ENCODE measurements around the gene TET3. TPM values are rescaled to one million over a fixed set of nuclear protein-coding genes. Genes with fewer than 3 reads are reported as not detected.

The TET3 gene
- total and polyA plus RNA-seq, 2 donors (not counting 3 experiments of a cell fraction or from before 2014, with no cell fraction given), result 3.4 to 15.6 TPM

DNA sequence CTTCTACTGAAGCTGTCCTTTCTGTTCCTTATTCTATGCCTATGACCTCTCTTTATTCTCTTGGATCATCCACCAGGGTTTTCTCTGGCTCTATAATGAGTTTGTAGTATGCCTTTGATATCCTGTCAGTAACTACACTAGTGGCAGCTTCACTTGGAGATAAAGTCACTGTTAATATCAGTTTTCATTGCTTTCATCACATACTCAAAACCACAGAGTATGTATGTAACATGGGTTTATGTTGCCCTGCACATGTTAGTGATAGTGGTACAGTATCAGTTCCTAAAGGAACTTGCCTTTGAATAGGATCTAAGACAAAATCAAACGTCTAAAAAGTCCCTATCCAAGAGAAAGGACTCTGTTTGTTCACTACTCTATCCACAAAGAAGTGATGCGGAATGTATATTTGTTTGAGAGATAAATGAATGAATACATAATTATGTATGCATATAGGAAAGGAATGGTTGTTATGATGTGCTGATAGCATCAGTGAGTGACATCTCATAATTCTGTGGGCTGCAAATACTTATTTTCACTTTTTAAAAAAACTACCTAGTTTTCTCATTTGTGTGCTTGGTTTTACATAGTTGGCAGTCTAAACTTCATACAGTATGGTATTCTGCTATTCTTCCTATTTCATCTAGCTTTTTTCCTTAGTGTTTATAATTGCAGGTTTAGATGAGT is 45.1 kb downstream of the TET3 start:
- TF ChIP-seq, protein P1, sequence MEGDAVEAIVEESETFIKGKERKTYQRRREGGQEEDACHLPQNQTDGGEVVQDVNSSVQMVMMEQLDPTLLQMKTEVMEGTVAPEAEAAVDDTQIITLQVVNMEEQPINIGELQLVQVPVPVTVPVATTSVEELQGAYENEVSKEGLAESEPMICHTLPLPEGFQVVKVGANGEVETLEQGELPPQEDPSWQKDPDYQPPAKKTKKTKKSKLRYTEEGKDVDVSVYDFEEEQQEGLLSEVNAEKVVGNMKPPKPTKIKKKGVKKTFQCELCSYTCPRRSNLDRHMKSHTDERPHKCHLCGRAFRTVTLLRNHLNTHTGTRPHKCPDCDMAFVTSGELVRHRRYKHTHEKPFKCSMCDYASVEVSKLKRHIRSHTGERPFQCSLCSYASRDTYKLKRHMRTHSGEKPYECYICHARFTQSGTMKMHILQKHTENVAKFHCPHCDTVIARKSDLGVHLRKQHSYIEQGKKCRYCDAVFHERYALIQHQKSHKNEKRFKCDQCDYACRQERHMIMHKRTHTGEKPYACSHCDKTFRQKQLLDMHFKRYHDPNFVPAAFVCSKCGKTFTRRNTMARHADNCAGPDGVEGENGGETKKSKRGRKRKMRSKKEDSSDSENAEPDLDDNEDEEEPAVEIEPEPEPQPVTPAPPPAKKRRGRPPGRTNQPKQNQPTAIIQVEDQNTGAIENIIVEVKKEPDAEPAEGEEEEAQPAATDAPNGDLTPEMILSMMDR (IDR thresholded peaks at IDR 0.05; ENCODE audit: extremely low read depth in 1 of 2, insufficient read depth in 1 of 2, low read depth in 1 of 2, low read length in 2 of 2), result no peak
- TF ChIP-seq, protein P2, sequence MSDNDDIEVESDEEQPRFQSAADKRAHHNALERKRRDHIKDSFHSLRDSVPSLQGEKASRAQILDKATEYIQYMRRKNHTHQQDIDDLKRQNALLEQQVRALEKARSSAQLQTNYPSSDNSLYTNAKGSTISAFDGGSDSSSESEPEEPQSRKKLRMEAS (IDR thresholded peaks at IDR 0.05; ENCODE audit: insufficient read depth, insufficient read length), result no peak
- TF ChIP-seq POLR2A (IDR thresholded peaks at IDR 0.05; ENCODE audit: low read depth, low read length) (no peak), GATA2 (IDR thresholded peaks at IDR 0.05; ENCODE audit: insufficient read depth, insufficient read length, low read depth, low read length) (no peak)
- FAIRE-seq (no peak), DNase-seq (ENCODE audit: low read depth, low spot score) (no peak)
- intact Hi-C loops (cut with micrococcal nuclease) (no loop called here), dilution Hi-C loops (cut with MboI; ENCODE audit: extremely low pct_ligation_motif_present, low sequenced_read_pairs) (no loop called here)
- POLR2A ChIA-PET, result no interaction called here
- no peak overlapping the region for H3K9ac ChIP-seq (replicated peaks; ENCODE audit: extremely low read depth, insufficient read depth, low read length)
- H3K4me3 ChIP-seq (replicated peaks in 1 of 3; ENCODE audit: insufficient read depth in 1 of 3, low read depth in 1 of 3, low read length in 3 of 3), result no peak overlapping the region
- no peaks in the 10 kb centered on the region for H3K9me1 ChIP-seq (replicated peaks; ENCODE audit: control insufficient read depth, extremely low read depth, insufficient read depth, low read length)
- CTCF ChIA-PET, result no interaction called here
- no peaks in the 10 kb centered on the region for H3K4me1 ChIP-seq (ENCODE audit: control insufficient read depth, extremely low read depth, insufficient read depth, low read length)
- no peak overlapping the region for H3K4me2 ChIP-seq (ENCODE audit: insufficient read depth, low read length)
- no peaks in the 10 kb centered on the region for H4K20me1 ChIP-seq (replicated peaks; ENCODE audit: control insufficient read depth, extremely low read depth, insufficient read depth, low read length)
- no peak overlapping the region for H2AFZ ChIP-seq (ENCODE audit: low read depth, low read length)
- H3K9me3 ChIP-seq (replicated peaks; ENCODE audit: control insufficient read depth, insufficient read depth, low read length), result no peaks in the 10 kb centered on the region
- peaks cover 4% of the 10 kb centered on the region for H3K79me2 ChIP-seq (ENCODE audit: control insufficient read depth, insufficient read depth, low read length)
- no peak overlapping the region for H3K27ac ChIP-seq (ENCODE audit: insufficient read depth, low read depth, low read length)
- no peaks in the 10 kb centered on the region for H3K27me3 ChIP-seq (ENCODE audit: control insufficient read depth in 2 of 2, insufficient read depth in 2 of 2, low read length in 2 of 2)
- BruUV-seq (replicated peaks), result no TSS peak
- H3K36me3 ChIP-seq (ENCODE audit: control insufficient read depth in 2 of 2, extremely low read depth in 1 of 2, insufficient read depth in 2 of 2, low read length in 2 of 2), result no peaks in the 10 kb centered on the region

DNA sequence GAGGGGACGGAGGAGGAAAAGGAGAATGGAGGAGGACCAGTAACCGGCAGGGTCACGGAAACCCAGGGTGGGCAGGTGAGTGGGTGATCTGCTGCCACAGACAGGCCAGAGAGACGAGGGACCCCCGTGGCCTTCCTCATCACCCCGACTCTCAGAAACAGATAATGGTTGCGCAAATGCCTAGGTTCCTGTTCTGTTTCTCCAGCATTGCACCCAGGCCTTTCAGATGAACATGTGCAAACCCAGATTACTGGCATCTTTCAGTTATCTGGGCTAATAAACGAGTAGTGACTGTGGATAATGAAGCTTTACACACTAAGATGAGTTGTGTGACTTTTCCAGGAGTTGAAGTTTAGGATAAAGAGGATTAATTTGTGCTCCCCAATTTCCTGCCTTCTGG is 46.5 kb downstream of the TET3 start:
- Histone ChIP-seq H3K27me3 (ENCODE audit: control insufficient read depth in 2 of 2, insufficient read depth in 2 of 2, low read length in 2 of 2) (no peaks in the 10 kb centered on the region), H3K9me3 (replicated peaks; ENCODE audit: control insufficient read depth, insufficient read depth, low read length) (no peaks in the 10 kb centered on the region), H3K27ac (ENCODE audit: insufficient read depth, low read depth, low read length) (no peak overlapping the region), H3K36me3 (ENCODE audit: control insufficient read depth in 2 of 2, extremely low read depth in 1 of 2, insufficient read depth in 2 of 2, low read length in 2 of 2) (no peaks in the 10 kb centered on the region), H2AFZ (ENCODE audit: low read depth, low read length) (no peak overlapping the region), H3K79me2 (ENCODE audit: control insufficient read depth, insufficient read depth, low read length) (peaks cover 4% of the 10 kb centered on the region), H3K4me1 (ENCODE audit: control insufficient read depth, extremely low read depth, insufficient read depth, low read length) (no peaks in the 10 kb centered on the region), H3K9ac (replicated peaks; ENCODE audit: extremely low read depth, insufficient read depth, low read length) (no peak overlapping the region), H3K4me2 (ENCODE audit: insufficient read depth, low read length) (no peak overlapping the region), H3K4me3 (replicated peaks in 1 of 3; ENCODE audit: insufficient read depth in 1 of 3, low read depth in 1 of 3, low read length in 3 of 3) (no peak overlapping the region), H4K20me1 (replicated peaks; ENCODE audit: control insufficient read depth, extremely low read depth, insufficient read depth, low read length) (no peaks in the 10 kb centered on the region), H3K9me1 (replicated peaks; ENCODE audit: control insufficient read depth, extremely low read depth, insufficient read depth, low read length) (no peaks in the 10 kb centered on the region)
- dilution Hi-C loops (cut with MboI; ENCODE audit: extremely low pct_ligation_motif_present, low sequenced_read_pairs), result no loop called here
- ChIA-PET POLR2A (no interaction called here), CTCF (interaction anchor here (1.1 kb wide), 1 partner anchor 40 kb away, joined by 3 read pairs; no protein-coding TSS in a partner anchor)
- intact Hi-C loops (cut with micrococcal nuclease), result no loop called here
- no peak for TF ChIP-seq POLR2A (IDR thresholded peaks at IDR 0.05; ENCODE audit: low read depth, low read length)
- TF ChIP-seq POLR2AphosphoS5 (IDR thresholded peaks at IDR 0.05; ENCODE audit: insufficient read depth, low read depth, low read length), result no peak
- TF ChIP-seq, protein P2 (IDR thresholded peaks at IDR 0.05; ENCODE audit: insufficient read depth, insufficient read length), result no peak
- no peak for TF ChIP-seq MYC (IDR thresholded peaks at IDR 0.05; ENCODE audit: low read depth, low read length)
- BruUV-seq (replicated peaks), result no TSS peak
- FAIRE-seq, result no peak
- no peak for DNase-seq (ENCODE audit: low read depth, low spot score)

Measured in endothelial cell of umbilical vein (primary cell).